Neural cell (in vitro differentiated cells): Measurements from ENCODE around the gene URAD. TPM values are rescaled to one million over a fixed set of nuclear protein-coding genes. Genes with fewer than 3 reads are reported as not detected.

ENCODE experiments used
- H2AFZ ChIP-seq: fragments of 200-600, 300-800 bp; sonication (generic), shearing (Covaris generic); 2 replicates; pipeline ENCODE4 v1.6.0; 2014; ENCODE audit warnings: low read depth, mild to moderate bottlenecking, antibody characterized with exemption, low read length, moderate library complexity
- H3F3A ChIP-seq: fragments of 200-600 bp; shearing (Covaris generic); 2 replicates; pipeline ENCODE4 v1.6.1; 2016; ENCODE audit warnings: mild to moderate bottlenecking, moderate library complexity, mixed read lengths, antibody characterized with exemption, low read length; ENCODE audit not compliant: insufficient read depth, poor library complexity, severe bottlenecking
- H3K27ac ChIP-seq: fragments of 200-600, 300-800 bp; sonication (generic), shearing (Covaris generic); 2 replicates; pipeline ENCODE4 v1.5.1; 2014; ENCODE audit warnings: mild to moderate bottlenecking, low read length, moderate library complexity
- H3K27me3 ChIP-seq: fragments of 300-800, 200-600 bp; sonication (generic), shearing (Covaris generic); 2 replicates; pipeline ENCODE4 v1.6.0; 2014; ENCODE audit warnings: mild to moderate bottlenecking, low read depth, low read length, moderate library complexity; ENCODE audit not compliant: insufficient read depth
- H3K36me3 ChIP-seq: fragments of 300-800, 200-600 bp; sonication (generic), shearing (Covaris generic); 2 replicates; pipeline ENCODE4 v1.5.1; 2014; ENCODE audit warnings: mild to moderate bottlenecking, antibody characterized with exemption, low read length, moderate library complexity; ENCODE audit not compliant: insufficient read depth
- H3K4me2 ChIP-seq: fragments of 300-800, 200-600 bp; sonication (generic), shearing (Covaris generic); 2 replicates; pipeline ENCODE4 v1.6.0; 2014; ENCODE audit warnings: mild to moderate bottlenecking, low read length
- H3K4me3 ChIP-seq: fragments of 300-800, 200-600 bp; sonication (generic), shearing (Covaris generic); 2 replicates; pipeline ENCODE4 v1.5.1; 2014; ENCODE audit warnings: mild to moderate bottlenecking, low read length, moderate library complexity
- H3K79me2 ChIP-seq: fragments of 200-600 bp; shearing (Covaris generic); replicated peaks from 2 replicates; pipeline ENCODE4 v1.6.0; 2014; ENCODE audit warnings: mild to moderate bottlenecking, low read length, moderate library complexity; ENCODE audit not compliant: insufficient read depth
- H3K9ac ChIP-seq: fragments of 300-800, 200-600 bp; sonication (generic), shearing (Covaris generic); 2 replicates; pipeline ENCODE4 v1.6.1; 2016; ENCODE audit warnings: mild to moderate bottlenecking, low read length, mixed read lengths
- H3K9me2 ChIP-seq: fragments of 200-600 bp; shearing (Covaris generic); 2 replicates; pipeline ENCODE4 v1.6.1; 2016; ENCODE audit warnings: mild to moderate bottlenecking, low read length, mixed read lengths; ENCODE audit not compliant: insufficient read depth
- H3K9me3 ChIP-seq: fragments of 200-600, 300-800 bp; sonication (generic), shearing (Covaris generic); 2 replicates; pipeline ENCODE4 v1.6.1; 2016; ENCODE audit warnings: mild to moderate bottlenecking, mixed run types, low read length, moderate library complexity, mixed read lengths
- H4K20me1 ChIP-seq: fragments of 200-600 bp; shearing (Covaris generic); 2 replicates; pipeline ENCODE4 v1.6.1; 2016; ENCODE audit warnings: mild to moderate bottlenecking, mixed run types; ENCODE audit not compliant: insufficient read depth
- CTCF ChIP-seq: fragments of 450-650 bp; IDR thresholded peaks from 2 replicates; pipeline ENCODE4 v1.5.1; 2014; ENCODE audit warnings: antibody characterized with exemption, mild to moderate bottlenecking, moderate library complexity; ENCODE audit not compliant: poor library complexity, severe bottlenecking
- EP300 ChIP-seq: fragments of 450-650 bp; conservative IDR thresholded peaks from 2 replicates; pipeline ENCODE4 v1.6.1; 2014; ENCODE audit warnings: antibody characterized with exemption, mild to moderate bottlenecking, moderate library complexity; ENCODE audit not compliant: poor library complexity, severe bottlenecking
- EZH2 ChIP-seq: fragments of 200-600, 300-800 bp; shearing (Covaris generic), sonication (generic); IDR thresholded peaks from 2 replicates; pipeline ENCODE4 v1.6.1; 2014; ENCODE audit warnings: antibody characterized with exemption, low read length, borderline replicate concordance, mild to moderate bottlenecking; ENCODE audit not compliant: insufficient read depth, poor library complexity, severe bottlenecking
- MXI1 ChIP-seq: fragments of 450-650 bp; conservative IDR thresholded peaks from 2 replicates; pipeline ENCODE4 v1.6.1; 2014; ENCODE audit warnings: antibody characterized with exemption, mild to moderate bottlenecking; ENCODE audit not compliant: poor library complexity, severe bottlenecking
- POLR2AphosphoS5 ChIP-seq: IDR thresholded peaks from 2 replicates; pipeline ENCODE4 v1.6.1; 2012
- RAD21 ChIP-seq: fragments of 450-650 bp; conservative IDR thresholded peaks from 2 replicates; pipeline ENCODE4 v1.6.1; 2014; ENCODE audit warnings: antibody characterized with exemption, mild to moderate bottlenecking, moderate library complexity
- REST ChIP-seq: IDR thresholded peaks from 2 replicates; pipeline ENCODE4 v1.6.1; 2012; ENCODE audit warnings: borderline replicate concordance
- SMC3 ChIP-seq: fragments of 450-650 bp; conservative IDR thresholded peaks from 2 replicates; pipeline ENCODE4 v1.6.1; 2014; ENCODE audit warnings: antibody characterized with exemption, mild to moderate bottlenecking, moderate library complexity; ENCODE audit not compliant: poor library complexity
- TAF1 ChIP-seq: IDR thresholded peaks from 2 replicates; pipeline ENCODE4 v1.6.1; 2012; ENCODE audit warnings: low read depth
- polyA plus RNA-seq: library from polyadenylated mRNA; depleted of rRNA; stranded (reverse); fragments of >200 nt; gene quantifications from 2 replicates; pipeline ENCODE4 v1.2.3, GENCODE V29; 2014

The URAD gene
- polyA plus RNA-seq, 1 donor from 2014 or later = not detected

- no peak overlapping the region for H3K27ac ChIP-seq
- no peak for TF ChIP-seq POLR2AphosphoS5
- no peak for TF ChIP-seq TAF1
- no peak for TF ChIP-seq REST
- TF ChIP-seq EP300 = no peak
- peak; percentile 58 for TF ChIP-seq CTCF
- TF ChIP-seq MXI1 = no peak
- no peak for TF ChIP-seq EZH2
- TF ChIP-seq SMC3 = peak; percentile 55
- TF ChIP-seq RAD21 = peak; percentile 56
- no peaks in the 10 kb centered on the region for H3K27me3 ChIP-seq
- no peak overlapping the region for H3K9ac ChIP-seq
- no peaks in the 10 kb centered on the region for H3F3A ChIP-seq
- no peaks in the 10 kb centered on the region for H3K79me2 ChIP-seq
- no peak overlapping the region for H3K4me3 ChIP-seq
- no peak overlapping the region for H3K4me2 ChIP-seq
- no peaks in the 10 kb centered on the region for H3K9me3 ChIP-seq
- H3K36me3 ChIP-seq = no peaks in the 10 kb centered on the region
- H3K9me2 ChIP-seq = no peaks in the 10 kb centered on the region
- no peaks in the 10 kb centered on the region for H4K20me1 ChIP-seq
- no peak overlapping the region for H2AFZ ChIP-seq
Measured at GRCh38 chr13:27997904-27998522, 9.5 kb upstream of the URAD start.

- H3K9me2 ChIP-seq = no peaks in the 10 kb centered on the region
- no peaks in the 10 kb centered on the region for H4K20me1 ChIP-seq
- peaks cover 7% of the 10 kb centered on the region for H3K27me3 ChIP-seq
- no peak overlapping the region for H2AFZ ChIP-seq
- no peak overlapping the region for H3K4me2 ChIP-seq
- no peaks in the 10 kb centered on the region for H3F3A ChIP-seq
- no peaks in the 10 kb centered on the region for H3K79me2 ChIP-seq
- H3K9me3 ChIP-seq = no peaks in the 10 kb centered on the region
- H3K27ac ChIP-seq = no peak overlapping the region
- no peak overlapping the region for H3K4me3 ChIP-seq
- no peak for TF ChIP-seq TAF1
- TF ChIP-seq CTCF = no peak
- no peak for TF ChIP-seq EZH2
- no peak for TF ChIP-seq REST
- no peak for TF ChIP-seq EP300
- TF ChIP-seq MXI1 = no peak
- no peak for TF ChIP-seq SMC3
- TF ChIP-seq POLR2AphosphoS5 = no peak
- no peak for TF ChIP-seq RAD21
- no peak overlapping the region for H3K9ac ChIP-seq
- no peaks in the 10 kb centered on the region for H3K36me3 ChIP-seq
Measured at GRCh38 chr13:27991881-27992280, 3.4 kb upstream of the URAD start.
